HG03457 (cell line): ENCODE results near the gene PRR36.
"Not testable (repeated sequence)": the region's sequence is repeated elsewhere in the genome, so short reads cannot be mapped to it uniquely, and the experiment has no call there.

Experiments
- ATAC-seq: cut with Tn5 transposase; IDR thresholded peaks from one replicate; pipeline ENCODE4 v1.9.1; 2021; ENCODE audit warnings: moderate number of reproducible peaks; ENCODE audit not compliant: unreplicated experiment

Gene PRR36

DNA sequence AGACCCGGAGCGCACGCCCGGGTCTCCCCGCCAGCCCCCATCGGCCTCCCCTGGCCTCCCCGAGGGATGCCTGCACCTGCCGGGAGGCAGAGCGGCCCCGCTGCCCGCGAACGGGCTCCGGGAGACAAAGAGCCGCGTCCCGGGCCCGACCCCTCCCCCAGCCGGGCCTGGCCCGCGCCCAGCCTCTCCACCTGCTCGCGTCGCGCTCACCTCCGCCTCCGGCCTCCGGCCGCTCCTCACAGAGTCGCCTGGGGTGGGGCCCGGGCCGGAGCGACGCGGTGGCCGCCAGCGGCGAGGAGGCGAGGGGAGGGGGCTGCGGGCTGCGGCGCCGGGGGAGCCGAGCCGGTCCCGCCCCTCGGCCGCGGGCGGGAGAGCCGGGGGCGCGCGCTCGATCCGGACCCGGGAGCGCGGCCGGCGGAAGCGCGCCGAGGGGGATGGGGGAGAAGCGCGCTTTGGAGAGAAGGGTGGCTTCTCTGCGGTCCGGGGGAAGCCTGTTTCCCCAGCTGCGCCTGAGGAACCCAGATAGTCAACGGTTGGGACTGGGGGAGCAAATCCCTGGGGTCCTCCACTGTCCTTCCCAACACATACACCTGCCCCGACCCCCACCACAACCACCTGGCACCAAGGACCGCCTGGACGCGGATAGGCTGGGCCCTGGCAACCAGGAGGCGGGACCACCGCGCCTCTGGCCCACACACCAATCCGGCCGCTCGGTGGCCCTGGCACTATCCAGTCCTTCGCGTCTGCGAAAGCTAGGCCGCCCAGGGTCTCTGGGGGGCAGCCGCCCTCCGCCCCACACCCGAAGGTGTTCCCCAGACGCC lies at the start of gene PRR36:
Gene PRR36, minus strand, starts transcription at position 315 of the 821 bp plus-strand sequence. CDS start 701 bp downstream, outside the sequence.
- ATAC-seq = no peak

DNA sequence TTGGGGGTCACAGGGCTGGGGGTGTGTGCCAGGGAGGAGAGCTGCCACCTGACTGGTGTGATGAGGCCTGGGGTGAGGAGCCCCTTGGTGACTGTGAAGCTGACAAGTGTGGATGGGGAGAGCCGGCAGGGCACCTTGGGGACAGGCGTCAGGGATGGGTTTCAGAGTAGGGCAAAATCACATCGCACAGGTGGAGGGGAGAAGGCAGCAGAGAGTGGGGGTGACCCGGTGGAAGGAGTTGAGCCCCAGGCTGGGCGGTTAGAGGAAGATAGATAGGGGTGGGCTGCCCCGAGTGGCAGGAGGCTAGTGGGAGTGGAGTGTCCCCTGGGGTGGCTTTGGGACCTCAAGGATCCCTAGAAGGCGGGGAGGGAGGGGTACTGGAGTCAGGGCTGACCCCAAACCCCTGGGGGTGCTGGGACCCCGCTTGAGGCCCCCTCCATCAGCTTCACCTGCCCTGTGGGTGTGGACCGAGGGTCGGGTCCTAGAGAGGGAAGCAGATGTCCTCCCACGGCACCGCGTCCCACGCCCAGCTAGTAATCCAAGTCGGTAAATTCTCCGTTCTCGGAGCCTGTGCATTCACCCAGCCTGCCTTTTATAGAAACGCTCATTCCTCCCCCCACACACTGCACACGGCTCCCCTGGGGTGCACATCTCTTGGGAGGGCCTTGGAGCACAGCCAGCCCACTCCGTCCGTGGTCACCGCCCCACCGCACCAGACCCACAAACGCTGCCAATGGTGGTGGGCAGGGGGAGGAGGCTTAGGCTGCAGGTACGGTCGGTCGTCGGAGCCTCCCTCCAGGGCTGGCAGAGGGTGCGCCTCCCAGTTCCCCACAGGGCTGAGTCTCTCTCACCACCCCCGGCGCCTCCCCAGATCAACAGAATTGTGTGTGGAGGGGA lies 49.4 kb upstream of the PRR36 start:
- no peak for ATAC-seq

DNA sequence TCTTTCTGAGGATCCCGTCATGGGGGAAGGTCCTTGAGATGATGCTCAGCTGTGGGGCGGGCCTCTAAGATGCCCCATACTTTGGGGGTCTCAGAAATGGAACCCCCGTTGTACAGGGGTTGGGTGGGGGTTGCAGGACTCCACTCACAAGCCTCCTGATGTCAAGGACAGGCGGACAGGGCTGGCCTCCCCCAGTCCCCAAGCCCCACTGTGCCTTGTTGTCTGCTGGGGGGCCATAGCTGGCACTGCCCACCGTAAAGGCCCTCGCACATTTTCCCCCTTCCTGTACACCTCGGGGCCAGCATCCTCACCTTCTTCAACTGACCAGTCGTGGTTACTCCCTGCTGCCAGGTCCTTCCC lies 48.6 kb upstream of the PRR36 start:
- ATAC-seq = no peak

DNA sequence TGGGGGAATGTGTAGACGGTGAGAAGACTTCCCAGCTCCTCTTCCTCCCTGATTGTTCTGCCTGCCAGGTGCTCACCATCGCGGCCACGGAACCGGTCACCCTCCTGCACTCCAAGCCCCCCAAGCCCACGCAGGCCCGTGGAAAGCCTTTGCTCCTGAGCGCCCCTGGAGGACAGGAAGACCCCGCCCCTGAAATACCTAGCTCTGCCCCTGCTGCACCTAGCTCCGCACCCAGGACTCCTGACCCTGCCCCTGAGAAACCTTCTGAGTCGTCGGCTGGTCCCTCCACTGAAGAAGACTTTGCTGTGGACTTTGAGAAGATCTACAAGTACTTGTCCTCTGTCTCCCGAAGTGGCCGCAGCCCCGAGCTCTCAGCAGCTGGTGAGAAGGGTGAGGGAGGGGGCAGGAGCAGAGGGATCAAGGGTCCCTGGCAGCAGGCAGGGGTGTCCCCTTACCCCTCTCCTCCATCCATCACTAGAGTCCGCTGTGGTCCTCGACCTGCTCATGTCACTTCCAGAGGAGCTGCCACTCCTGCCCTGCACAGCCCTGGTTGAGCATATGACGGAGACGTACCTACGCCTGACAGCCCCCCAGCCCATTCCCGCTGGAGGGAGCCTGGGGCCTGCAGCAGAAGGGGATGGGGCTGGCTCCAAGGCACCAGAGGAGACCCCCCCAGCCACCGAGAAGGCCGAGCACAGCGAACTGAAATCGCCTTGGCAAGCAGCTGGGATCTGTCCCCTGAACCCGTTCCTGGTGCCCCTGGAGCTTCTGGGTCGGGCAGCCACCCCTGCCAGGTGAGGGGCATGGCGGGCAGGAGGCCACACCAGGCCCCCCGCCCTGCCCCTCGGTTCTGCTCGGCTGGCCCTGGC lies 48.0 kb upstream of the PRR36 start:
- ATAC-seq = no peak

DNA sequence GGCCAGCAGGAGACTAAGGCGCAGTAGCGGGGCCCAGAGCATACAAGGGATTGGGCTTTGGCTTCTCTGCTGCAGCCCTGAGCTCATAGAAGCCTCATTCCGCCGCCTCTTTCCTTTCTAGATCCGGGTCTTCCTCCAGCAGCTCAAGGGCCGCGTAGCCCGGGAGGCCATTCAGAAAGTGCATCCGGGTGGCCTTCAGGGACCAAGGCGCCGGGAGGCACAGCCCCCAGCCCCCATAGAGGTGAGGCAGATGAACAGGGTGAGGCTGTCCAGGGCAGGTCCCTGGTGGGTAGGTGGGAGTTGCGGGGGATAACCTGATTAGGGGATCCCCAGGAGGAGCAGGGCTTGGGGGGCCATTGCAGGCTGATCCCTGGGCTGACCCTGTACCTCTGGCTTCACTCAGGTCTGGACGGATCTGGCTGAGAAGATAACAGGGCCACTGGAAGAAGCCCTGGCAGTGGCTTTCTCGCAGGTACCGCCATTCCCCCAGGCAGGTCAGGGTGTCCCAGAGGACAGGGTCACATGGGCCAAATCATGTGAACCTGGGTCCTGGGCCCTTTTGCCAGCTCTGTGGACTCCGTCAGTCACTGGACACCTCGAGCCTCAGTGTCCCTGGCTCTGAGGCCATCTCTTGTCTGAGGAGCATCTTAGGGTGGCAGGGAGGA lies 47.2 kb upstream of the PRR36 start:
- no peak for ATAC-seq

DNA sequence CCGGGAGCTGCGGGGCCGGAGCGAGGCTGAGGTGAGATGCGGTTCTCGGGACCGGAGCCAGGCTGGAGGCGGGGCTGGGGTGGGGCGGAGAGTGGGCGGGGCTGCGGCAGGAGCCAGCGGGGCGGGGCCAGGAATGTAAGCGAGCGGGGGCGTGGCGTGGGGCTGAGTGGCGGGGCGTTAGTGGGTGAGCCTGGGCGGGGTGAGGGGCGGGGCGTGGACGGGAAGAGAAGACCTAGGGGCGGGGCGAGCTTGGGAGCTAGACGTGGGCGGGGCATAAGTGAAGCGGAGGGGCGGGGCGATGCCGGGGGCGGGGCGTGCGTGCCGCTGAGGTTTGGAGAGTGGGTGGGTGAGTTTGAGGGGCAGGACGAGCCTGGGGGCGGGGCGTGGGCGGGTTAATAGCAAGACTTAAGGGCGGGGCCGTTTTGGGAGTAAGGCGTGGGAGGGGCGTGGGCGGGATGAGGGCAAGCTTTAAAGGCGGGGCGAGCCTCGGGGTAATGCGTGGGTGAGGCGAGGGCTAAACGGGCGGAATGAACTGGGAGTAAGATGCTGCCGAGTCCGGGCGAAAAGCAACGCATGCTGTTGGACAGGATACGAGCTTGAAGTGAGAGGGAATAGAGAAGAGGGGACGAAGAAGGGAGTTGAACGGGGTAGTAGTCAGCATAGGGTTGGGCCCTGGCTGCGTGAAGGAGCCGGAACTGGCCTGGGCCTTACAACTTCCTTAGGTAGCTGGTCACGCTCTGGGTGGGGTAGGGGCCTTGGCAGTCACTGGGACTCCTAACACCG lies 46.5 kb upstream of the PRR36 start:
- ATAC-seq = peak; percentile 23

DNA sequence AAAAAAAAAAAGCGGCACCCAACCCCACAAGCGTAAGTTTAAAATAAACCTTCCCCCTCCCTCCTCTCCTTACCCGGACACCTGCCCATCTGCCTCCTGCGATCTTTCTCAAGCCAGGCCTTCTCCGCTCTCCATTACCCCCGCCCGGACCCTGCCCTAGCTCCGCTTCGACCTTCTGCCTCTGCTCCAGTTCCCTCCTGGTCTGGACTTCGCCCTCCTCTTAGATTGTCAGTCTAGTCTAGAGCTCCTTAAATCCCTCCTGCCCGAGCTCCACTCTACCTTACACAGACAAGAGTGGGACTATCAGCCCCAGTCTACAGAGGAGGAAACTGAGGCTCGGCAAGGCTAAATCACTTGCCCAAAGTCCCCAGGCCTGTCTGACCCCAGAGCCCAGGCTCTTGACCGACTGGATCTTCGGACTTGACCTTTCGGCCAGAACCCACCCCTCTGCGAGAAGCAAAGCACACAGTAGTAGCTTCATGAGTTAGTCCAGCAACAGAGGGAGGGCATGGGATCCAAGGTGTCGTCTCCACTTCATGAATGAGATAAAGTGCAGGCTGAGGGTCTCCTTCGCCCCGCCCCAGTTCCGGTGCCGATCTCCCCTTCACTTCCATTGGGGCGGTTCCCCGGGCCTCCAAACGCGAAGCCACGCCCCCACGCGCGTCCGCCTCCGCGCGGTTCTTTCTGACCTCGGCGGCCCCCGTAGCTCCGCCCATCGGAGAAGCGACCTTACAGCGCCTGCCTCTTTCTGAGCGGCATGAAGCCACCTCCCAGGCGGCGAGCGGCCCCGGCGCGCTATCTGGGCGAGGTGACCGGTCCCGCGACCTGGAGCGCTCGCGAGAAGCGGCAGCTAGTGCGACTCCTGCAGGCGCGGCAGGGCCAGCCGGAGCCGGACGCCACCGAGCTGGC lies 45.7 kb upstream of the PRR36 start, which contains the start of gene SNAPC2:
Gene SNAPC2, plus strand, starts transcription at position 729 of the 909 bp plus-strand sequence. Its CDS starts 29 bp downstream, at position 758.
- peak; percentile 46 for ATAC-seq

DNA sequence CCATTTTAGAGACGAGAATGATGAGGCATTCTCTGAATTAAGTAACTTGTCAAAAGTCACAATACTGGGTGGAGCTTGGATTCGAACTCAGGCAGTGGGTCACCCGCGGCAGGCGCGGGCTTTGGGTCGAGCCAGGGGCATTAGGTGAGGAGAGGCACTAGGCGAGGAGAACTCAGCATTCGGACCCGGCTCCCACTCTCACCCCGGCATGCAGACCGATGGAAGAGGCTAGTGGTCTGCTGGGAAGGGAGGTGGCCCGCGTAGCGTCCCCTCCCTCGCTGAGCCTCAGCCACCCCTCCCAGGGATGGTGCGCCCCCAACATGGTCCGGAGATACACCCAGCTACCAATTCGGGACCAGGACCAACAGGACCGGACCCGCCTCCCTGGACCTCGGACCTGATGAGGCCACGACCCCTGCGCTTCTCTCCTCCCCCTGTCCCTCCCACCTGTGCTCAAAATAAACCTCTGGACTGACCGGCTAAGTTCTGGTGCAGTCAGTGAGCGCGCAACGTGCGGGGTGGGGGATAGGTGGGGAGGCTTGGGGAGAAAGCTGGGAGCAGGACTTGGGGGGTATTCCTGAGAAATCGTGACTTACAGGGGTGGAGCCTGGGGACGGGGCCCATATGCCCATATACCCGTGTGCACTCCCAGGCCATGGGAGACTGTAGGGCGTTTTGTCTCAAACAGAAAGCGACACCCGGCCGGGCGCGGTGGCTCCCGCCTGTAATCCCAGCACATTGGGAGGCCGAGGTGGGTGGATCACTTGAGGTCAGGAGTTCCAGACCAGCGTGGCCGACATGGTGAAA lies 44.6 kb upstream of the PRR36 start:
- ATAC-seq = no peak

DNA sequence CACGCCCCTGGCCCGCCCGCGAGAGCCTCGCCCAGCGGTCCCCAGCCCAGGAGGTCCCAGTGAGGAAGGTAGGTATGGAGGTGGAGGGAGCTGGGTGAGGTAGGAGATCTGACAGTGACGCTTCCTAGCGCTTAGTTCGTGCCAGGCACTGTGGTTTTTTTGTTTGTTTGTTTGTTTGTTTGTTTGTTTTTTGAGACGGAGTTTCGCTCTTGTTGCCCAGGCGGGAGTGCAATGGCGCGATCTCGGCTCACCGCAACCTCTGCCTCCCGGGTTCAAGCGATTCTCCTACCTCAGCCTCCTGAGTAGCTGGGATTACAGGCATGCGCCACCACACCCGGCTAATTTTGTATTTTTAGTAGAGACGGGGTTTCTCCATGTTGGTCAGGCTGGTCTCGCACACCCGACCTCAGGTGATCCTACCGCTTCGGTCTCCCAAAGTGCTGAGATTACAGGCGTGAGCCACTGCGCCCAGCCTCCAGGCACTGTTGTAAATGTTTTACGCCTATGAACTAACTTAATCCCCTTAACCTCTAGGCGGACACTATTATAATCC lies 43.9 kb upstream of the PRR36 start:
- not testable (repeated sequence) for ATAC-seq

DNA sequence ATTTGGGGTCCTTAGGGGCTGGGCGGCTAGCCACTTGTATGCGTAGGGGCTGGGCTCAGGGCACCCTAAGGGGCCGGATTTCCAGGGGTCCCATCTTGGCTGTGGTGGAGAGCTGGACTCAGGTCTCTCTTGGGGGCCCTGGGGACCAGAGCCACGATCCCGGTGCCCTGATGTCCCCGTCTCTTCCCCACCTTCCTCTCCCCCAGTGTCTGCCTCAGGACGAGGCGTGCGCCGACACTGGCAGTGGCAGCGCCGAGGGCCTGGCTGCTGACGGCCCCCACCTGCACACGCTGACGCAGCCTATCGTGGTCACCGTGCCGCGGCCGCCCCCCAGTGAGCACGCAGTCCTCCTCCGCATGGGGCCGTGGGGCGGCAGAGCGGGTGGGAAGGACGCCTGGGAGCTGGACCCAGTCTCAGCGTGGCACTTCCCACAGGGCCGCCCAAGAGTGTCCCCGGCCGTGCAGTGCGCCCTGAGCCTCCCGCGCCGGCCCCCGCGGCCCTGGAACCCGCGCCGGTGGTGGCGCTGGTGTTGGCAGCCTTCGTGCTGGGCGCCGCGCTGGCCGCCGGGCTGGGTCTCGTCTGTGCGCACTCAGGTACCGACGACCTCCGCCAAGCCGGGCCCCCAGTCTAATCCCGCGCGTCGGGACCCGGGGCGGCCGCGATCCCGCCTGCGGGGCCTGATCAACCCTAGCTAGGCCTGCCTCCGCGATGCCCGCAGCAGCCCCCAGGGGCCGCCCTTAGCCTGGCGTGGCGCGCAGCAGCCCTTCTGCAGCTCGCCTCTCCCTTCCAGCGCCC lies 43.3 kb upstream of the PRR36 start:
- ATAC-seq = no peak

DNA sequence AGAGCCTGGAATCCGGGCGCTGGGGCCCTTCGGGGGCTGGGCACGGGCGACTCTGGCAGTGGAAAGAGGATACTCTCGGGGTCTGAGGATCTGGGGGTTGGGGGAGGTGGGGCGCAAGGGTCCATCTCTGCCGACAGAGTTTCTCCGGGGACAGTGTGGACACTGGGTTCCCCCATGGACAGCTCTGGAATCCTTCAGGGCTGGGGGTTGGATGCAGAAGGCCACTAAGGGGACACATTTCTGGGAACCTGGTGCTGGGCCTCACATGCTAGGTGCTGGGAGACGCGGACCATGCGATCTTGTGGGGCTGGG lies 42.7 kb upstream of the PRR36 start:
- ATAC-seq = no peak

DNA sequence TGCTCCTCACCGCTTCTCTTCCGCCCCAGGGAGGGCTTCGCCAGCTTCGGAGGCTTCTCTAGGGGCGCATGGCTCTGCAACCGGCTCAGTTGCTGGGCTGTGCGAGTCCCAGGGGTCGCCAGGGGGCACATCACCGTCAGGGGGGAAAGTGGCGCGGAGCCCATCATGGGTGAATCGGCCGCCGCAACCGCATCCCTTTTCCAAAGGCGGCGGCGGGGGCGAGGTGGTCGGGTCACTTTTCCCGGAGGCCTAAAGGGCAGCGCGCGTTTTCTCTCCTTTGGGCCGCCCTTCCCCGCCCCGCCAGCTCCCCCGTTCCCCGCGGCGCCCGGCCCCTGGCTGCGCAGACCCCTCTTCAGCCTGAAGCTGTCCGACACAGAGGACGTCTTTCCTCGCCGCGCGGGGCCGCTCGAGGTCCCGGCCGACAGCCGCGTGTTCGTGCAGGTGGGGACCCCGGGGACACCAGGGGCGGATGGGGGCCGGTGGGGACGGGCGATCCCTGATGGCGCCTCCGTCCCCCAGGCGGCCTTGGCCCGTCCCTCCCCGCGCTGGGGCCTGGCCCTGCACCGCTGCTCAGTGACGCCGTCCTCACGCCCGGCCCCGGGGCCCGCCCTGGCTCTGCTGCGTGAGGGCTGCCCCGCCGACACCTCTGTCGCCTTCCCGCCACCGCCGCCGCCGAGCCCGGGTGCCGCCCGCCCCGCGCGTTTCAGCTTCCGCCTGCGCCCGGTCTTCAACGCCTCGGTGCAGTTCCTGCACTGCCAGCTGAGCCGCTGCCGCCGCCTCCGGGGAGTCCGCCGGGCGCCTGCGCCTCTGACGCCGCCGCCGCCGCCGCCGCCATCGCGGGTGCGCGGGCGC lies 42.1 kb upstream of the PRR36 start:
- no peak for ATAC-seq

DNA sequence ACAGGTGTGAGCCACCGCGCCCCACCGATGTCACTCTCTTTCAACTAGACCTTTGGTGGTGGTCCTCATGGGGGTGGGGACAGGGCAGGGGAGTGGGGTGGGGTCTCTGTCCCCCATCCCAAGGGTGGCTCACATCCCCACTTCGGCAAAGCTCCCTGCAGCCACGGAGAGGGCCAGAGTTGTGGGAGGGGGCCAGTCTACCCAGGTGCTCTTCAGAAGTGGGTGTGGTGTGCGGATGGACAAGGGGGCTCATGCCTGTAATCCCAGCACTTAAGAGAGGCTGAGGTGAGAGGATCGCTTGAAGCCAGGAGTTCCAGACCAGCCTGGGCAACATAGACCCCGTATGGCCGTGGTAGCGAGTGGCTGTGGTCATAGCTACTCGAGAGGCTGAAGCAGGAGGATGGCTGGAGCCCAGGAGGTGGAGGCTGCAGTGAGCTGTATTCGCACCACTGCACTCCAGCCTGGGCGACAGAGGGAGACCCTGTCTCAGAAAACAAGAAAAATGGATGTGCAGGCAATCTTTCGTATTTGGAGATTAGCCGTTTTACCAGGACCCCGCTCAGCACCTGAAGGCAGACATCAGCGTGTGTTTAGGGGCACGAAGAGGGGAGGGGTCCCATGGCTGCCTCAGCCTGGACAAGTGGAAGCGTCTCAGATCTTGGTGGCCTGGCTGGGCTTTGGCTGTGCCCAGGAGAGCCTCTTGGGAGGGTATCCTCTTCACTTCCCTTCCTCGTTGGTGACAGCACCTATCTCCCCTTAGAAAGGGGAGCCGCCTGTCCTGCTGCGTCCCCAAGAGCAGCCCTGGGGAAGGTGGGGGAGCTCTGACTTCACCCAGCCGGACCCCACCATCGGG lies 41.3 kb upstream of the PRR36 start:
- no peak for ATAC-seq

DNA sequence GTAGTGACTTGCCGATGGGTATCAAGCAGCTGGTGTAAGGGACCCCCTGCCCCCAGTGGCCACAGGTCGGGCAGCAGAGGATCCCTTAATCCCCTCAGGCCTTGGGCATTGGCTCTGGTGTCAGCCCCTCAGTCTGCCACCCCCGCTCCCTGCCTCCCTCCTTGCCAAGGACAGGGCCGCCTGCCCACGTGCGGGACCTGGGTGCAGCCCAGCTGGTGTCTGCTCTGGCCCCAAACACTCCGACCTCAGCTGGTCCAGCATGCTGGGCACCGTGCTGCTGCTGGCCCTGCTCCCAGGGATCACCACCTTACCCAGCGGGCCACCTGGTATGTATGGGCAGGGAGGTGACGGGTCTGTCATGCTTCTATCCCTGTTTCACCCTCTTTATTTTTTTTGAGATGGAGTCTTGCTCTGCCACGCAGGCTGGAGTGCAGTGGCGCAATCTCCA lies 40.4 kb upstream of the PRR36 start, which contains the start of gene TGFBR3L:
Gene TGFBR3L, plus strand, starts transcription at position 233 of the 448 bp plus-strand sequence.
- no peak for ATAC-seq

DNA sequence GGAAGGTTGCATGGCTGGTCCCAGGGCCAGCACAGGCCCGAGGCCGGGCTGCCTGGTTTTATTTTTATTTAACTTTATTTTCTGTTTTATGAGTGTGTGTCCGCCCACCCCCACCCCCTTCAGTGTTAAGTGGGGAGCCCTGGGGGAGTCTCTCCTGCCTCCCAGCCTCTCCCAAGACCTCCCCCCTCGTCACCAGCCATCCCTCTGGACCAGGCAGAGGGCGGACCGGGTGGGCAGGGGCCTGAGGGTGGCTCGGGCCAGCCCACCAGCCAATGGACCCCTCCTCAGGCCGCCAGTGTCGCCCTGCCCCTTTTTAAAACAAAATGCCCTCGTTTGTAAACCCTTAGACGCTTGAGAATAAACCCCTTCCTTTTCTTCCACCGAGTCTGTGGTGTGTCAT lies 39.9 kb upstream of the PRR36 start:
- no peak for ATAC-seq
